Hematopoietic multipotent progenitor cell treated with erythropoietin and hydrocortisone succinate and interleukin-3 and kit ligand, for 8 days (in vitro differentiated cells): ENCODE data around the gene IRF7.
"Not testable (repeated sequence)": the region's sequence is repeated elsewhere in the genome, so short reads cannot be mapped to it uniquely, and the experiment has no call there.

Experiments used
- DNase-seq: peaks from one replicate; pipeline ENCODE4 v3.0.0-alpha.2; 2015

IRF7 gene

DNA sequence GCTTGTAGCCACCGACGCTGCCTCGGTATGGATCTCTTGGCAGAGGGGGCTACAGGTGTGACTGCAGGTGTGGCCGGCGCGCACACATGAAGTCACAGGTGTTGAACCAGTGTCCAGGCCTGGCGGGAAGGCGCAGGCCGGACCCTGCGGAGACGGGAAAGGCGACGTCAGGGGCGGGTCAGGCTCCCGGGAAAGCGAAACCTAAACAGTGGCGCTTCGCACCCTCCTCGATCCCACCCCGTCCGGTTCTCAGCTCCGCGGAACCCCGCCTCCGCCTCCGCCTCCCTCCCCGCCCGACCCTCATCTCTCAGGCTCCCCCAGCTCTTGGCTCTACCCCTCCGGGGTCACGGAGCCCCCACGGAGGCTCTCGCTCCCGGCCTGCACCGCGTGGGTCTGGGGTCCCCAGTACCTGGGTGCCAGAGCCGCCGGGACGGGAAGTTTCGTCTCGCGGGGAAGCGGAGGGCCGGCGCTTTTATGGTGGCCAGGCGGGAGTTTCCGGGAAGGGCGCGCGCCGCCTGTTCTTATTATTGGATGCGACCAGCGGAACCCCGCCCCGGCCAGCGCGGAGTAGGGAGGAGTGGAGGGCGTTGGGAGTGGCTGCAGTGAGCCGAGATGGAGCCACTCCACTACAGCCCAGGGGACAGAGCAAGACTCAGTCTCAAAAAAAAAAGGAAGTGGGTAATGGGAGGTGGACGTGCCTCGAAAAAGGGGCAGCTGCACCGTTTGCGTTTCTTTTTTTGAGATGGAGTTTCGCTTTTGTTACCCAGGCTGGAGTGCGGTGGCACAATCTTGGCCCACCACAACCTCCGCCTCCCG lies at the start of gene IRF7:
Gene IRF7 (minus strand): TSS at position 447 of the 816 bp plus-strand sequence. CDS start 586 bp downstream, outside the sequence.
- peak; percentile 91 for DNase-seq

DNA sequence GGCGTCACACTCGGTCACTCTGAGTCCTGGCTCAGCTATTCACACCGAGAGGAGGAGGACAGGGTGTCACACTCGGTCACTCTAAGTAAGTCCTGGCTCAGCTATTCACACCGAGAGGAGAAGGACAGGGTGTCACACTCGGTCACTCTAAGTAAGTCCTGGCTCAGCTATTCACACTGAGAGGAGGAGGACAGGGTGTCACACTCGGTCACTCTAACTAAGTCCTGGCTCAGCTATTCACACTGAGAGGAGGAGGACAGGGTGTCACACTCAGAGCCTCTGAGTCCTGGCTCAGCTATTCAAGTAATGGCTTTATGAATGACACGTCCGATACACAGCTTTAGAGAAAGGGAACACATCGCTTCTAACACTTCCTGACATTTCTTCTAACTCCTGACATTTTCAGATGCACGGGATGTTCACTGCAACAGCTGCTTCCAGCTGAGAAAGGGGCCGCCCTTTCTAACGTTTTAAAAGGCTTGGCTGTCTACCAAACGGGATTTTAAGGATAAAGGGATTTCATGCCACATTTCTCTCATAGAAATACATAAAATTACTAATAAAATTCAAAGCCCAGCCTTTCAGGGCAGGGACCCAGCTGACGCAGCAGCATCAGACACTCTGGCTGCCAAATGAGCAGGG lies 49.4 kb upstream of the IRF7 start:
- DNase-seq = no peak

DNA sequence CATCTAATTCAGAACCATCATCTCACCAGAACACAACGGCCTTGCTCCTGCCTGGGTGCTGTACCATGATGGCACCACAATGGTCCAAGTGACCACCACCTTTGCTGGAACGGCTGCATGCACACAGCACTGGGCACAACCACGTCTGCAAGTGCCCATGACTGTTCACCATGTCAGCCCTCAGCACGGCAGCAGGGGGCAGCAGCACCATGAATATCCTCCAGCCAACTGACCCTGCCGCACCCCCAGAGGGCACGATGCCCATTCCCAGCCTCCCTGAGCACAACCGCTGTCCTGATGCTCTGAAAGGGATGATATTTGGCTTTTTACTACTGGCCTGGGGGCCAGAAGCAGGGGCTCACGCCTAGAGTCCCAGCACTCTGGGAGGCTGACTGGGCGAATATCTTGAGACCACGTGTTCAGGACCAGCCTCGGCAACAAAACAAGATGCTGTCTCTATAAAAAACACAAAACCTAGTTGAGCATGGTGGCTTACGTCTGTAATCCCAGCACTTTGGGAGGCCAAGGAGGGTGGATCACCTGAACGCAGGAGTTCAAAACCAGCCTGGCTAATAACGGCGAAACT lies 47.0 kb upstream of the IRF7 start:
- peak; percentile 61 for DNase-seq

DNA sequence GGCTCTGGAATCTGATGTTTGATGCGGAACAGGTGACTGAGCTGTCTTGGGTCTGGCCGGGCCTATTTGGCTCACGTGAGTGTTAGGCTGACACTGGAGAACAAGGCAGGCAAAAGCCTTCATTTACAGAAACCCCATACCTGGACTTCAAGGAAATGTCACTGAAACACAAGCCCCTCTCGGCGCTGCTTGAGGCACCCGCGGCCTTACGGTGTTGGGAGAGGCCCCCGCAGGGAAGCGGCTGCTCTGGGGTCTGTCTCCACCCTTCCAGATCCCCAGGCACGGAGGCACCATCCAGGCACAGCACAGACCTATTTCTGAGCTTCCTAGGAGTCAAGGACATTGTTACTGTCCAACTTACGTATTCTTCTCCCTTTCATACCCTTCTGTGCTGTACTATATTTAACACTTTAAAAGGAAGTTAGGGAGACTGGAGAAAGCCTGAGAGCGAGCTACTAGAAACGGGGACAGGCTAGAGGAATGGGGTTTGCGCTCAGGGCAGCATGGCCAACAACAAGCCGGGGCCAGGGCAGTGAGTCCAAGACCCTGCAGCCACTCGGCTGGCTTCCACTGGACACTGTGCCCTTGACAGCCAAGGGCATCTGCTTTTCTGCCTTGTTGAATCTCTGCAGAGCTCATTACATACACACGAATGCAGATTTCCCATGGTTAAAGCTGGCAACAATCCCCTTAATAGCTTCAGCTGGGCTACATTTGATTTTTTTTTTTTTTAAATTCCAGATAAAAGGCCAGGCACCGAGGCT lies 45.1 kb upstream of the IRF7 start:
- no peak for DNase-seq

DNA sequence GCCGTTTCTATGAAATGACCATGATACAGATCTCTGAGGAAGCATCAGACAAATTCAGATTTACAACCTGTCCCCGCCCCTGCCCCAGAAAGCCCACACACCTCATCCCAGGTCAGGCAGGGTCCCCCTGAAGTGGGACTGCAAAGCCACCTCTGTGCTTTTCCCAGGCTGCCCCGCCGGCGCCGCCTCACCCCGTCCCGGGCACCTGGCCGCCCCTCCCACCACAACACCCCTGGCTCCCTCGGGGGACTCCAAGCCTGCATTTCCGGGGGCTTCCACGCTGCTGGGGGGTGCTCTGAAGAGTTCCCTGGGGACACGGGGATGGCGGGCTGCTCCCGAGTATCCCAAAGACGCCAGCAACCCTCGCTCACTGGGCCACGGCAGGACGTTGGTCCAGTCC lies 44.5 kb upstream of the IRF7 start:
- DNase-seq = no peak

DNA sequence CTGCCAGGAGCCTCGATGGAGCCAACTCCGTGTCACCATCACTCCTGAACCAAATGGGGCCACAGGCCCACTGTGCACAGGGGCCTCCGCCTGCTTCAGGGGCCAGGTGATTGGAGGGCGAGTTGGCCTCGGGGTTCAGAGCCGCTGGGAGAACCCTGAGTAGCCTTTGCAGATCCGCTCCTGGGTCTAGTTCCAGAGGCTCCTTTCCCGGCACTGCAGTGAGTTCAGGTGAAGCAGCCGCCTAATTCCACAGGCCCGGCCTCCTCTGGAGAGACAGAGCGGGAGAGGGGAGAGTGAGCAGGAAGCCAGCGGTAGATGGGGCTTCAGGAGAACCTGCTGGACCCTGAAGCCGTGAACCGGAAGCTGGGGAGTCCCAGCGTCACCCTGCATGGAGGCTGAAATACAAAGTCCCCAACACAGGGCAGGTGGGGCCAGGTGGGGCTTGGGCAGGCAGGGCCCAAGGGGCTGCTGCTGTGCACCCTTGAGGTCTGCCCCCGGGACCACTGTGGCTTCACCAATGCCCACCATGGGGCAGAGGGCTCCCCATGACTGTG lies 43.9 kb upstream of the IRF7 start:
- no peak for DNase-seq

DNA sequence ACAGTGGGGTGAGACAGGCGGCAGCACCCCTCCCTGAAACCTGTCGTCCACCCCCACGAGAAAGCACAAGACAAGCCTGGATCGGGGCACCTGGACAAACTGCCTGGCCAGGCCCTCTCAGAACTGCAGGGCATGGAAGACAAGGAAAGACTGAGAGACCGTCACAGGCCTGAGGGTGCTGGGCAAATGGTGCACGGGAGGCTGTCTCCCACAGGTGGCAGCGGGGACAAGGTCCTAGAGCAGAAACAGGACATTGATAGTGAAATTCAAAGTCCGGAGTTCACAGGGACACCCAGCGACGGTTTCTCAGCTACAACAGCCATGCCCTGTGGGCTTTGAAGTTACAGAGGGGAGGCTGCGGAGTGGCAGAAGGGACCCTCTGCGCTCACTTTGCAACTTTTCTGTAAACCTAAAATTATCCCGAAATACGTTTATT lies 42.0 kb upstream of the IRF7 start:
- no peak for DNase-seq

DNA sequence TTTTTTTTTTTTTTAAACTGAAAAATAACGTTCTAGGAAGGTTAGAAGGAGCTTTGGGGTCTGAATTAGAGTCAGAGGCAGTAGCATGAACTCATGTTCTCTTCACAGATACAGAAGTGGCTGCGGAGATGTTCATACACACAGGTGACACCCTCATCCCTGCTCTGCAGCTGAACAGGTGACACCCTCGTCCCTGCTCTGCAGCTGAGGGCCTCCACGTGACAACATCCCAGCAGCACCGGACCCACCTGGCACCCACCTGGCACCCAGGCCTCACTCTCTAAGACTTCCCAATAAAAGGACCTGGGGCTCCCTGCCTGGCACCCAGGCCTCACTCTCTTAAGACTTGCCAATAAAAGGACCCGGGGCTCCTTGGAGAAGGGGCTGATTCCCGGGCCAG lies 41.1 kb upstream of the IRF7 start:
- DNase-seq = no peak

DNA sequence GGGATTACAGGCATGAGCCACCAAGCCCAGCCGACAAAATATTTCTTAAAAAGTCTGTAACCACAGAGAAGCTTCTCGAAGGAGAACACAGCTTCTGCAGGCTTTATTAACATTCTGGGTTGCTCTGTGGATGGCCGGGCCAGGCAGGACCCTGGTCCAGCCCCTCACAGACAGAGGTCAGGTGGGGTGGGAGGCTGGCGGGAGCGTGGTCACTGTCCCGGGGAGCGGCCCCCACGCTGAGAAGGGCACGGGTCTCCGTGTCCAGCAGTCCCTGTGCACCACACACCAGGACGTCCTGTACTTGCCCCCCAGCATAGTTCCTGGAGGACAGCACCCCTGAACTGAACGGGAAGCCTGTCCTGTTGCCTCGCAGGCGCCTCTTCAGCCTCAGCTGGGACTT lies 40.7 kb upstream of the IRF7 start:
- no peak for DNase-seq

DNA sequence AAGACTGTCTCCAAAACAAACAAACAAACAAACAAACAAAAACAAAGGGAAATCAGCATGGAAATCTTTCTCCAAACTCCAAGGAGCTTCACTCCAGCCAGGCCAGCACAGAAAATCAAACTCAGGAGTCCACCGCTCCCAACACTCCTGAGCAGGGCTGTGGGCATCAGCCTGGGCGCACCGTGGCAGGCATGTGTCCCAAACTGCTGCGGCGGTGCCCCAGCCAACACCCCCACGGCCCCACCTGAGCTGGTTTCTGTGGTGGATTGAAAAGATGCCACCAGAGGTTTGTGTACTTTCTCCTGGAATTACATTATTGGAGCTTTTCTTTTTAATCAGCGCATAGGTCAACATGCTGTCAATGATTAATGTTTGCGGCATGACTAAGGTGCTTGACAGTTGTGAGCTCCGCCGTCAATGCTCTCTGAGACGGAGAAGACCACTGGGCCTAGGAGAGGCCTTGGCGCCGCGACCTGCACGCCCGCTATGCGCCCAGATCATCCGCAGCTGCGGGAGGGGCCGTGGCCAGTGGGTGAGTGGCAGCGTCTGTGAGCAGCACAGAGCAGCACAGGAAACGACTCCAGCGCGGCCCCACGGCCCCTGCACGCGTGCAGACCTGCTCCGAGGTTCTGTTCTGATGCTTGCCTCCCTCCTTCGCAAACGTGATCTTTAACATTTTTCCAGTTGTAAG lies 39.4 kb upstream of the IRF7 start:
- DNase-seq = no peak

DNA sequence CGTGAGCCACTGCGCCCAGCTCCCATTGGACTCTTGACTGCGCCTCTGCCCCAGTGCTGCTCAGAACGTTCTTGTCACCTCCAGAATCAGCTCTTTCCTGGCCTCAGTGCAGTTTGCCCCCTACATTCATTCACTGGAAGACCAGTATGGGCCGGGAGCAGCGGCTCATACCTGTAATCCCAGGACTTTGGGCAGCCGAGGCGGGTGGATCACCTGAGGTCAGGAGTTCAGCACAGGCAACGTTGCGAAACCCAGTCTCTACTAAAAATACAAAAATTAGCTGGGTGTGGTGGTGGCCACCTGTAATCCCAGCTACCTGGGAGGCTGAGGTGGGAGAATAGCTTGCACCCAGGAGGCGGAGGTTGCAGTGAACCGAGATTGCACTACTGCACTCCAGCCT lies 38.7 kb upstream of the IRF7 start:
- DNase-seq = not testable (repeated sequence)

DNA sequence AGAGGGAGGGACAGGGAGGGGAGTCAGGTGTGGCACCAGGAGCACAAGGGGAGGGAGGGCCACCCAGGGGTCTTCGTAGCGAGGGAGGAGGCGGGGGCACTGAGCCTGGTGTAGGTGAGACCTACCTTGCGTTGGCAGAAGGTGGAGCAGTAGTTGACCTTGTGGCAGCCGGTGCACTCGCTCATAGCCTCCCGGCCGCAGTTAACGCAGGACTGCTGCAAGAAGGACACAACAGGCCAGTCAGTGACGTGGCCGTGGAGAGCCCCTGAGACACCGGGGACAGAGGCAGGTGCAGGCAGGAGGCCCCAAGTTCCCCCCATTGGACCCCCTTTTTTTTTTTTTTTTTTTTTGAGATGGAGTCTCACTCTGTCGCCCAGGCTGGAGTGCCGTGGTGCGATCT lies 38.1 kb upstream of the IRF7 start:
- no peak for DNase-seq

DNA sequence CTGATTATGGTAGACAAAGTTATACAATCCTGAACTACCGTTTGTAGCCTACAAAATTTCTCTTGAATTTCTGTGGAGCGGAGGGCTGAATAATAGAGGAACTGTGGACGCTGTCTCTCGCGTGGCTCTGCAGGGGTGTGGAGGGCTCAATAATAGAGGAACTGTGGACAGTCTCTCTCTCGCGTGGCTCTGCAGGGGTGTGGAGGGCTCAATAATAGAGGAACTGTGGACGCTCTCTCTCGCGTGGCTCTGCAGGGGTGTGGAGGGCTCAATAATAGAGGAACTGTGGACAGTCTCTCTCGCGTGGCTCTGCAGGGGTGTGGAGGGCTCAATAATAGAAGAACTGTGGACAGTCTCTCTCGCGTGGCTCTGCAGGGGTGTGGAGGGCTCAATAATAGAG lies 37.4 kb upstream of the IRF7 start:
- not testable (repeated sequence) for DNase-seq

DNA sequence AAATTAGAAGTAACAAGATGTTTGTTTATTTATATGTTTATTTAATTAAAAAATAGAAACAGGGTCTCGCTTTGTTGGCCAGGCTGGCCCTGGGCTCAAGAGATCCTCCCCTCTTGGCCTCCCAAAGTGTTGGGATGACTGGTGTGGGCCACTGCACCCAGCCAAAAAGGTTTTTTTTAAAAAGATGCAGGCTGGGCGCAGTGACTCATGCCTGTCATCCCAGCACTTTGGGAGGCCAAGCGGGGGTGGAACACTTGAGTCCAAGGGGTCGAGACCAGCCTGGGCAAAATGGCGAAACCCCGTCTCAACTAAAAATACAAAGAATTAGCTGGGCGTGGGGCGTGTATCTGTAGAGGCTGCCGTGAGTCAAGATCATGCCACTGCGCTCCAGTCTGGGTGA lies 34.7 kb upstream of the IRF7 start:
- DNase-seq = no peak

DNA sequence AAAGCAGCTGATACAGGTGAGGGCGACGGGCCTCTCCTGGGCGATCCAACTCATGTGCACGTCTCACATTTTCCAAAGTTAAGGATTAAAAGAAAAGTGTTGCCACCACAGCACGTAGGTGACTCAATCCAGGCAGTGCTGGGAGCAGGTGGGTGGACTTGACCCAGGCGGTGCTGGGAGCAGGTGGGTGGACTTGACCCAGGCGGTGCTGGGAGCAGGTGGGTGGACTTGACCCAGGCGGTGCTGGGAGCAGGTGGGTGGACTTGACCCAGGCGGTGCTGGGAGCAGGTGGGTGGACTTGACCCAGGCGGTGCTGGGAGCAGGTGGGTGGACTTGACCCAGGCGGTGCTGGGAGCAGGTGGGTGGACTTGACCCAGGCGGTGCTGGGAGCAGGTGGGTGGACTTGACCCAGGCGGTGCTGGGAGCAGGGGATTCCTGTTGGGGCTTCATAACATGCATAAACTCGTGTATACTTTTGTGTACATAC lies 32.0 kb upstream of the IRF7 start:
- not testable (repeated sequence) for DNase-seq

DNA sequence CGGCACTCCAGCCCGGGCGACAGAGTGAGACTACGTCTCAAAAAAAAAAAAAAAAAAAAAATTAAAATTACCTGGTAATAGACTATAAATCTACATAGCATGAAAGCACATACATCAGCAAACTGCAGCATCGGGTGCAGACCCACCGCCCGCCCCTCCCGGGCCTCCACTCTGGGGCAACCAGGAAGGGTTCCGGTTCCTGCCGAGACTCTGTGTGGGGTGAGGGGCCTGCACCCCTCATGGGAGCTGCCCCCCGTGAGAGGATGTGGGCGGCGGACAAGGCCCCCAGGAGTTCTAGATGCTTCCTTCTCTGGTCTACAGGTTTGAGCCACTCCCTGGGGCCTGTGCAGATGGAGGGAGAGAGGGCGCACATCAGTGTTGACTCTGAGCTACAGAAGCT lies 30.5 kb upstream of the IRF7 start:
- no peak for DNase-seq

DNA sequence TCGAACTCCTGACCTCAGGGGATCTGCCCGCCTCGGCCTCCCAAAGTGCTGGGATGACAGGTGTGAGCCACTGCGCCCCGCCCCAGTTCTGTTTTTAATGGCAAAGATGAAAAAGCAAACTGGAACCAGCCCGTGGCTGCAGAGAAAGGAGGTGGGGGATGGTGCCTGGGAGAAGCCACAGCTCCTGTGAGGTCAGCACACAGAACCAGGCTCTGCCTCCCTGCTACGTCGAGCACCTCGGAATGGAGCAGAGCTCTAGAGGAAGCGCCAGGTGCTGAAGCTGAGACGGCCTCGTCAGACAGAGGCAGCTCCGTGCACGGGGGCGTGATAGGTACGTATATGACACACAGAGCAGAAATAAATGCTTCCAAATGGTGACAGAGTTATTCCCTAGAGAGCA lies 29.8 kb upstream of the IRF7 start:
- DNase-seq = no peak

DNA sequence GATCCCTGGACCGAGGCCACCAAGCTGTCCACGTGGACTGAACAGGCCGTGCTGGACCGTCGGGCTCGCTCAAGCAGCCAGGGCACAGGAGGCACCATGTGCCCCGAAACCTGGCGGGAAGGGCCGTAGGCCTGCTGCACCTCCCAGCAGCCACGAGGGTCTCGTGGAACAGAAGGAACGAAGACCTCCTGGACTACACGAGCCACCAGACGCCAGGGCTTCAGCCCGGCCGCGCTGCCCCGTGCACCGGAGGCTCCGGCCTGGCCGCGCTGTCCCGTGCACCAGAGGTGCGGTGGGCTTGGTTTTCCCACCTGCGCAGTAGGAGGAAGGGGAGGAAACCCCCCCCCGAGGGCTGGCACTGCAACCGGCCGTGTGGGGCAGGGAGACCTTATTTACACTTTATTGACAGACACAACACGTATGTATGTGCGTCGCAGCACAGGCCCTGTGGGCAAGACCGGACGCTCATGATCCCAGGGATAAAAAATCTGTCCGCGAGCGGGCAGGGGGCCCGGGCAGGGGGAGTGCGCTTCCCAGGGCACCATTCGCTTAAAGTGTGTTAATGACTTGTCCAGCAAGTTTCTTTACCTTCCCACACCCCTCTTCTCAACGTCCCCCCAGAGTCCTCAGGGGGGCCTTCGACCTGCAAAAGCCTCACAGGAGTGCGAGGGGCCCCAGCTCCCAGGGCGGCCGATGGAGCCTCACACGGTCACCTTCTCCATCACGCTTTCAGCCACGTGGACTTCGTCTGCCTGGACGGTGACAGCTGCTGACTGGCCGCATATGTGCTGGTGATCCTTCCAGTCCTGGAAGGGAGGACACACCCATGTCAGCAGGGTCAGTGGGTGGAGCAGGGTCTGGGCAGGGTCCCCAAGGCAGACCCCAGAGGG lies 28.3 kb upstream of the IRF7 start:
- DNase-seq = no peak

DNA sequence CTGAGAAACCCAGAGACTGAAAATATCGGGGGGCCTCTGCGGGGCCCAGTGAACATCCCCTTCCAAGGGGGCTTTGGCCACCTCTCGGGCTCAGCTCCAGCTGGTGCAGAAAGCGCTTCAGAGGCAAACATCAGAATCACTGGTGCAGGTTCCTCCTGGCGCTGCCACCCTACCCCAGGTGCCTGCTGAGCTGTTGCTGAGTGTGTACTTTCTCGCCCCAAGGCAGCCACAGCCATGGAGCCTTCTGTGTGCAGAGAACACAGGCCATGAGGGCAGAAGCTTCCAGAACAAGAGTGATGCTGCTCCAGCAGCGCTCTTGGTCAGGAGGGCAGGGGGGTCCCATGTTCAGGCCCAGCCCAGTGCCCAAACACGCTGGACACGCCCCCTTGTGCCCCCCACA lies 27.6 kb upstream of the IRF7 start:
- no peak for DNase-seq

DNA sequence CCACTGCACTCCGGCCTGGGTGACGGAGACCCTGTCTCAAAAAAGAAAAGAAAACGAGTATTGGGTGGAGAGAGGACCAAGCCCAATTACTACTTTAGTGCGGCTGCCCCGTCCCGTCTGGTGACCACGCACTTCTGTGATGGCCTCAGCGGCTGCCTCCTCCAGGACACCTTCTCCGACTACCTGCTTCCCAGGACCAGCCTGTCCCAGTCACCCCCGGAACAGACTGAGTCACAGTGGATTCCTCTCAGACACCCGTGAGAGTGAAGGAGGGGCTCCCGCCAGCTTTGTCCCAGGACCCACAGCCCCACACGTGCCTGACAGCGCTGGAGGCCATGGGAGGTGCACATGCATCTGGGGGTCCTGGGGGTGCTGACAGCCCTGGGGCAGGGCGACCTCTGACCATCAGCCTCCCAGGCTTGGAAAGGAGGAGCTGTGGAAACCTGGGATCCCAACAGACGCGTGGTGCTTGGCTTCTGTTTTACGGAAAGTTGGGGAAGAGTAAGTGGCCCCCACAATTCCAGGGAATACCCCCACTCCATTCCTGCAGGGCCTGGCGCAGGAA lies 26.1 kb upstream of the IRF7 start:
- no peak for DNase-seq
